LNCaP clone FGC (cell line): ENCODE data around the gene ERP27.

Experiments
- DNase-seq: peaks from one replicate; pipeline ENCODE4 v3.0.0-alpha.2; 2011; ENCODE audit warnings: low read depth
- H3K4me3 ChIP-seq: 2 replicates; pipeline ENCODE4 v1.5.1; 2011; ENCODE audit warnings: mild to moderate bottlenecking, low read depth, low read length, control low read depth
- CTCF ChIP-seq: IDR thresholded peaks from 2 replicates; pipeline ENCODE4 v1.5.1; 2012; ENCODE audit warnings: mild to moderate bottlenecking; ENCODE audit not compliant: control insufficient read depth, insufficient read depth; ENCODE audit errors: extremely low read depth

ERP27 gene

DNA sequence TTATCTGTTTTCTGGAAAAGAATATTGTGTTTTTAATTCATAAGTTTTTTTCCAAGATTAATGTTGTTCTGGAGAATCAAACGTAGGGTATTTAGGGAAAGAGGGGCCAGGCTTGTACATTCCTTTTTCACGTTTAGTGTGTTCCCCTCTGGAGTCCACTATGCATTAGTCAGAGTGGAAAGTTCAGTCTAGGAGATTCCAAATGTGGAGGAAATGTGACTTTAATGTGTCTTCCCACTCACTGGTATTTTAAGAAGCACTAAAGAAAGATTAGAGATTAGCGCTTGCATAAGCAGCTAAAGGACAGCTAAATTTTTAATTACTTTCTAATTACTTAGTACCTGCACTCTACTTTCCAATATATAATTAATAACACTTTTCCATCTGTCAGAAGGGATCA lies 30.1 kb upstream of the ERP27 start:
- no peak overlapping the region for H3K4me3 ChIP-seq
- no peak for DNase-seq
- no peak for TF ChIP-seq CTCF

GRCh38 chr12:14965221-14965620 lies 26.9 kb upstream of the ERP27 start:
- DNase-seq, result no peak
- H3K4me3 ChIP-seq, result no peak overlapping the region
- no peak for TF ChIP-seq CTCF

DNA sequence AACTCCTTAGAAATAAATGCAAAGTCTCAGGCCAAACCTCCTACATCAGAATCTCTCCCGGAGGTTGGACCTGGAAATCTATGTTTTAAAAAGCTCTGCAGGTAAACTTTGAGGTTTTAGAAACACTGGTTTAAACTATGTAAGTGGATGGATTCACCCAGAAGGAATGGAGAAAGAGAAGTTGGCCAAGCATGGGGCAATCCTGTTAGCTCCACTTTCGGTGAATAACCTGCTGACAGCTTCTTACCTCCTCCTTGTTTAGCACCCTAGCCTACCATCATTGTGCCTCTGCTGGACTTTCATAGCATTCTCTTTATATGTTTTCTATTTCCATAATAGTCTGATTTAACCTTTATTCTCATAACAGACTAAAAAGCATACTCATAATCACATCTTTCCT lies 26.1 kb upstream of the ERP27 start:
- no peak for TF ChIP-seq CTCF
- DNase-seq, result no peak

DNA sequence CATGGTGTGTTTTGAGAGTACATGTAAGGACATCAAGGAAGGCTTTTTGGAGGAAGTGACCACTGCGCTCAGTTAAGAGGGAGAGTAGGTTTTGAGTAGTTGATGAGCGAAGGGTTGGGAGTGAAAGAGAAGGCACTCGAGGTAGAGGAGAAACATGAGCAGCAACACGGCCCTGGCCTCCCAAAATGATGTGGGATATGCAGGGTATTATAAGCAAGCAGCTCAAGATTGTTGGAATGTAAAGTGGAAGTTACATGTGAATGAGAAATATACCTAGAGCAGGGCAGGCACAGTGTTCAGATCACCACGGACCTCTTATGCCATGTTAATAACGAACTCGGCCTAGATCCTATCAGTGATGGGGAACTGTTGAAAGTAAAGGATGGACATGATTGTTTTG lies 25.2 kb upstream of the ERP27 start:
- H3K4me3 ChIP-seq, result no peak overlapping the region
- no peak for DNase-seq
- no peak for TF ChIP-seq CTCF

More for the DNA sequence above, 26.1 kb upstream of the ERP27 start:
- H3K4me3 ChIP-seq, result no peak overlapping the region

DNA sequence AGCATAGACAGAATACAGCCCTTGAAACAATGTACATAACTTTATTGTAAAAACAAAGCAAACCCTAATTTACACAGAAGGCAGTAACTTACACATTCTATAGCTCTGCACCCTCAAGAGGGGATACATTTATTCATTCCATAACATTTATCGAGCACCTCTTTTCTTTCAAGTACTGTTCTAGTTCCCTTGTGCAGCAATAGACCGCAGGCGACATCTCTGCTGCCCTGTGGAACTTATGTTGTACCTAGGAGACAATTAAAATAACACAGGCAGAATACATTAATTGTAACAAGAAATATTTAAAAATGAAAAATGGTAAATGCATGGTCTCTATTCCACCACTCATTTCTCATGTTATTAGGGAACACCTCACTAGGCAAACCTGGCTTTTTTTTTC lies 24.5 kb upstream of the ERP27 start:
- no peak overlapping the region for H3K4me3 ChIP-seq
- DNase-seq, result no peak
- no peak for TF ChIP-seq CTCF

- H3K4me3 ChIP-seq, result no peak overlapping the region
- DNase-seq, result no peak
- TF ChIP-seq CTCF, result no peak
These were observed 23.8 kb upstream of the ERP27 start for GRCh38 chr12:14962153-14962539.

GRCh38 chr12:14961466-14962152 lies 23.3 kb upstream of the ERP27 start, which contains the start of gene ARHGDIB:
TSS of gene ARHGDIB (minus strand) at chr12:14961601. CDS start at chr12:14950712, 10,889 bp downstream.
- no peak for TF ChIP-seq CTCF
- DNase-seq, result no peak
- no peak within 1 kb of the TSS for H3K4me3 ChIP-seq
